SJCRH30 (cell line): ENCODE measurements around the gene MEGF11. TPM values are rescaled to one million over a fixed set of nuclear protein-coding genes. Genes with fewer than 3 reads are reported as not detected.
A peak's percentile ranks its signal among the peaks of the same experiment; 100 is the strongest.

ENCODE experiments used
- DNase-seq, 2 experiments: peaks; one replicate each; pipeline ENCODE4 v3.0.0-alpha.2; 2015 to 2020
- H3K27ac ChIP-seq: fragments of 250-450 bp; sonication (Bioruptor Pico); 2 replicates; pipeline ENCODE4 v1.5.1; 2020; ENCODE audit warnings: mild to moderate bottlenecking, moderate library complexity
- H3K27me3 ChIP-seq: fragments of 250-450 bp; sonication (Bioruptor Pico); 2 replicates; pipeline ENCODE4 v1.5.1; 2020; ENCODE audit warnings: mild to moderate bottlenecking, moderate library complexity
- H3K36me3 ChIP-seq: fragments of 250-450 bp; sonication (Bioruptor Pico); 2 replicates; pipeline ENCODE4 v1.5.1; 2020; ENCODE audit warnings: mild to moderate bottlenecking, moderate library complexity
- H3K4me1 ChIP-seq: fragments of 250-450 bp; sonication (Bioruptor Pico); 2 replicates; pipeline ENCODE4 v1.5.1; 2020; ENCODE audit warnings: mild to moderate bottlenecking, moderate library complexity
- H3K4me3 ChIP-seq: fragments of 250-450 bp; sonication (Bioruptor Pico); 2 replicates; pipeline ENCODE4 v1.5.1; 2020; ENCODE audit warnings: mild to moderate bottlenecking, moderate library complexity
- H3K9me3 ChIP-seq: fragments of 250-450 bp; sonication (Bioruptor Pico); replicated peaks from 2 replicates; pipeline ENCODE4 v1.5.1; 2020; ENCODE audit warnings: mild to moderate bottlenecking, moderate library complexity
- total RNA-seq: library from RNA; depleted of rRNA; stranded (reverse); fragments of >200 nt; shearing (Covaris generic); gene quantifications from 2 replicates; pipeline ENCODE4 v1.2.3, GENCODE V29; 2014

Gene MEGF11
- total RNA-seq, 1 experiment from 2014 or later = 8.7 TPM

DNA sequence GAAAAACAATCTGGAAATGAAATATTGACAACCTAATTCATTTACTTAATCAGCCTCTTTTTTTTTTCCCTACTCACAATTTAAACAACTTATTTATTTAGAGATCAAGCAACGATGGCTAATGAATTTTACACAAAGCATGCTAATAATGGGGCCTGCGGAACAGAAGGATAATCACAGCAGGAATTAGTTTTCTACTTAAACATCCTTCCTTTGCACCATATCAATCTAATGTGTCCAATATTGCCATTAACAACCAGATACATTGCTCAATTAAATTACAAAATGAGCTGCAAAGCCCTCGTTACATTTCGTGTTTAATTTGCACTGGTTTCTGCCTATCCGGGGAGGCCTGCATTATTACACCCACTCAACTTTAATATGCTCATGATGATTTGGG is 285.0 kb downstream of the MEGF11 start:
- H3K27me3 ChIP-seq = no peaks in the 10 kb centered on the region

DNA sequence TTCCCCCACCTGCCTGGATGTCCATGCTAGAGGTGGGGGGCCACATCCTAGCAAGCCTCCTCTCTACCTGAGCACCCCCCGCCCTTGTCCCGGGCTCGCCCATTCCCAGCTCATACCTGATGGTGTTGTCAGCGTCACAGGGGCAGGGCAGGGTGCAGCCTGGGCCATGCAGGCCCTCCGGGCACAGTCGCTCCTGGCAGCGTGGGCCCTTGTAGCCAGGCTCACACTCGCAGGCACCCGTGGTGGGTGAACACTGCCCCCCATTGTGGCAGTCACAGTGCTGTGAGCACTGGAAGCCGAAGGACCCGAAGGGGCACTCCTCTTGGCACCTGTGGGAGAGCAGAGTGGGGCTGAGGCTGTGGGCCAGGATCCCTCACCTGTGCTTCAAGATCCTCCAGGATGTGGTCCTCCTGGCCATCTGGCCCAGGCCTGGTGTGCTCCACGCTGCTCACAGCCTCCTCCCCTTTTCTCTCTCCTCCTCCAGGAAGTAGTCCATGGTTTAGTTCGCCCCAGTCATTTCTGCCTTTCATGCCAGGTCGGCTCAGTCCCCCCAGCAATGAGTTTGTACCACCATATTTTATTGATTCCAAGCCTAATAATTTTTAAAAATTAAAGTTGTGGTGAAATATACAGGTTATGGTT is 288.6 kb downstream of the MEGF11 start:
- no peaks in the 10 kb centered on the region for H3K4me1 ChIP-seq
- H3K9me3 ChIP-seq = no peaks in the 10 kb centered on the region; the same call in 1 of the 2 replicates
- no peak overlapping the region for H3K27ac ChIP-seq
- no peak overlapping the region for H3K4me3 ChIP-seq
- DNase-seq = no peak
- H3K27me3 ChIP-seq = no peaks in the 10 kb centered on the region
- H3K36me3 ChIP-seq = no peaks in the 10 kb centered on the region

More for the DNA sequence above, 285.0 kb downstream of the MEGF11 start:
- H3K9me3 ChIP-seq = no peaks in the 10 kb centered on the region
- no peak for DNase-seq
- H3K36me3 ChIP-seq = no peaks in the 10 kb centered on the region
- H3K27ac ChIP-seq = no peak overlapping the region
- H3K4me1 ChIP-seq = no peaks in the 10 kb centered on the region
- H3K4me3 ChIP-seq = no peak overlapping the region

DNA sequence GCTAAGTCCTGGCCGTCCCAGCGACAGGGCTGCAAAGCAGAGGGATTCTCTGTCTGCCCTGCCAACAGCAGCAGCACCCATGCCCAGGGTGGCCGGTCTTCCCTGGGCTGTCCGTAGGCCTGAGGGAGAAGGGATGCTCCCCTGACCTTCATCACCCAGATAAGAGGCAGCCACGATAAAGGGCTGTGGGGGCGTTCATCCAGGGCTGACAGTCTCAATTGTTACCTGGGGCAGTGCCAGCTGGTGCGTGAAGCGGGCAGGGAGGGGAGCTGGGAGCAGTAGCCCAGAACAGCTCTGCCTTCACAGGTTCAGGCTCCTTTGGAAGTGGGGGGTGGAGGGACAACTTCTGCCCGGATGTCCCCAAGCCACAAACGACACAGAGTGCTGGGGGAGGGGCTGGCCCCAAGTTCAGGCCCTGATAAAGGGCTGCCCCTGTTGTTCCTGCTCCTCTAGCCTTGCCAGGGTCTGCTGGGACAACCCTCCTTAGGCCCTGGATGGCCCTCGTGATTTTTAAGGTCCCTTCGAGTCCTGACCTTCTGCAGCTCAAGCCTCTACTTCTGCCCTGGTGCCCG is 289.6 kb downstream of the MEGF11 start:
- no peak overlapping the region for H3K4me3 ChIP-seq
- DNase-seq = no peak
- no peaks in the 10 kb centered on the region for H3K36me3 ChIP-seq
- H3K4me1 ChIP-seq = no peaks in the 10 kb centered on the region
- no peaks in the 10 kb centered on the region for H3K27me3 ChIP-seq
- no peaks in the 10 kb centered on the region; the same call in 1 of the 2 replicates for H3K9me3 ChIP-seq
- H3K27ac ChIP-seq = no peak overlapping the region

DNA sequence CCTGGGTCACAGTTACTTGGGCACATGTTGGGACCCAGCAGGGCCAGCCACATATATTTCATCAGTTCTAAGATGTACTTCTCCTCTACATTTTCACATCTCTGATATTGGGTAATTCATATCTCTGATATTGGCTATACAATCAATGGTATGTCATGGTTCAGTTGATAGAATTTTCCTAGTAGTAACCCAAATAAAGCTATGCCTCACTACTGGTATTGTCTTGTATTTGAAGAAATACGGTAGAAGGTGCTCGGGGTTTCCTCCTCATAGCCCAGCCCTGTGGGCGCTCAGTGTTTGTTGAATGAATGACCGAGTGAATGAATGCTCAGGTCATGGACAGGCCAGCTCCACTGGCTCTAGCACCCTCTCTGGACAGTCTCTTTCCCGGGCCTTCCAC is 290.2 kb downstream of the MEGF11 start:
- H3K4me3 ChIP-seq = no peak overlapping the region
- H3K27me3 ChIP-seq = no peaks in the 10 kb centered on the region
- no peak for DNase-seq
- no peaks in the 10 kb centered on the region for H3K36me3 ChIP-seq
- no peaks in the 10 kb centered on the region; the same call in 1 of the 2 replicates for H3K9me3 ChIP-seq
- no peaks in the 10 kb centered on the region for H3K4me1 ChIP-seq
- no peak overlapping the region for H3K27ac ChIP-seq

DNA sequence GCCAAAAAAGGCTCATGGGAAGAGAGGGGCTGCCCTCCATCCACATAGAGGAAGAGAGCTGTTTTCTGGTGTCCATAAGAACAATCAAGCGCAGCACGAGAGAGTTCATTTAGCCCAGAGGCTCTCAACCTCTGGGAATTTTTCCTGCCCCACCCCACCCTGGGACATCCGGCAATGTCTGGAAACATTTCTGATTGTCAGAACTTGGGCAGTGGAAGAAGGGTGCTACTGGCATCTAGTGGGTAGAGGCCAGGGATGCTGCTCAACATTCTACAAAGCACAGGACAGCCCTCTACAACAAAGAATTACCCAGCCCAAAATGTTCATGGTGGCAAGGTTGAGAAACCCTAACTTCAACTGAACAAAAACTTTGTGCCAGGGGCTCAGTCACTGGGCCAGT is 291.4 kb downstream of the MEGF11 start:
- DNase-seq = no peak

DNA sequence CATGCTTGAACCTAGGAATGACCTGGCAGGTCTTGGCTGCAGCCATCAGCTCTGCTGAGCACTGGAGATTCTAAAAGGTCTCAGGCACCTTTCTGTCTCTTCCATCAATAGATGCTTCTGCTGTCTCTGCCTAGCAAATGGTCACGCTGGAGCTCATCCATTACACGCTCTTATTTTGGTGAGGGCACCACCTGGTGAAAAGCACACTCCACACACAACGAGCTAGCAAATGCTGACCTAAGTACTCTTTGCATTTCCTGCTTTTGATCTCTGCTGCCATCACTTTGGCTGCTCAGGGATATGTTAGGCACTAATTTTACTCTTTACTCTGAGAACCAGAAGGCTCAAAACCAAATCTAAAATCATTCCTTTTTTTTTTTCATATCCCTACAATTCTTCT is 293.0 kb downstream of the MEGF11 start:
- no peak overlapping the region for H3K4me3 ChIP-seq
- no peaks in the 10 kb centered on the region; the same call in 1 of the 2 replicates for H3K9me3 ChIP-seq
- H3K27me3 ChIP-seq = no peaks in the 10 kb centered on the region
- no peak overlapping the region for H3K27ac ChIP-seq
- no peaks in the 10 kb centered on the region for H3K4me1 ChIP-seq
- no peaks in the 10 kb centered on the region for H3K36me3 ChIP-seq
- DNase-seq = no peak

More for the DNA sequence above, 291.4 kb downstream of the MEGF11 start:
- Histone ChIP-seq H3K27me3 (no peaks in the 10 kb centered on the region), H3K27ac (no peak overlapping the region), H3K4me1 (no peaks in the 10 kb centered on the region), H3K4me3 (no peak overlapping the region), H3K9me3 (no peaks in the 10 kb centered on the region; the same call in 1 of the 2 replicates), H3K36me3 (no peaks in the 10 kb centered on the region)

DNA sequence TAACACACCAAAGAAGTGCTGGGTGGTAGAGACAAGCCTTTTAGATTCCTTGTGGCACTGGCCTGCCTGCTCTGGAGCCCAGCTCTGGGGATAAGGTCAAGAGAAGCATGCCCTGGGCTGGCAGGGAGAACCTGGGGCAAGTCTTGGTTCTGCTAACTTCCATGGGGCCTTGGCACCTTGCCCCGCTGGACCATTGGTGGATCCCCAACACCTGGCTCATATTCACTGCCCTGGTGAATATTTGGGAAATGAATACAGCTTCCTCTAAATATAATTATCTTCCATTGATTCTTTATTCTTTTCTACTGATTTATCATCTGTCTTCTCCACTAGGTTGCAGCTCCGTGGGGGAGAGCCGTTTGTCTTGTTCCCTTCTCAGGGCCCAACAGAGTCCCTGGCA is 294.7 kb downstream of the MEGF11 start:
- H3K9me3 ChIP-seq = no peaks in the 10 kb centered on the region; the same call in 1 of the 2 replicates
- no peak overlapping the region for H3K4me3 ChIP-seq
- H3K36me3 ChIP-seq = no peaks in the 10 kb centered on the region
- no peak for DNase-seq
- no peaks in the 10 kb centered on the region for H3K4me1 ChIP-seq
- no peak overlapping the region for H3K27ac ChIP-seq
- H3K27me3 ChIP-seq = no peaks in the 10 kb centered on the region

DNA sequence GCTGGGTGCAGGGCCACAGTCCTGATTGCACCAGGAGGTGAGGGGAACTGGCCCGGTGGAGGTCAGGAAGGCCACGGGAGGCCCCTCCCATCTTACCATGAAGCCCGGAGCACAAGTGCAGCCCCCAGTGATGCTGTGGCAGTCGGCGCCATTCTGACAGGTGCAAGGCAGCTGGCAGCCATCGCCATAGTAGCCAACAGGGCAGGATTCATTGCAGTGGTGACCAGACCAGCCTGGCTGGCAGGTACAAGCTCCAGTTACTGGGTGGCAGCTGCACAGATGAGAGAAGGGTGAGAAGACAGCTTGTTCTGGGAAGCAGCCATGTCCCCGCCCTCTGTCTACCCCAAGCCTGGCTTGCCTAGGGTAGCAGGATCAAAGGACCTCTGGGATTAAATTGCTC is 296.1 kb downstream of the MEGF11 start:
- Histone ChIP-seq H3K4me1 (no peaks in the 10 kb centered on the region), H3K4me3 (no peak overlapping the region), H3K27ac (no peak overlapping the region), H3K27me3 (no peaks in the 10 kb centered on the region), H3K36me3 (no peaks in the 10 kb centered on the region), H3K9me3 (no peaks in the 10 kb centered on the region; the same call in 1 of the 2 replicates)
- peak; percentile 39 to 51 for DNase-seq

DNA sequence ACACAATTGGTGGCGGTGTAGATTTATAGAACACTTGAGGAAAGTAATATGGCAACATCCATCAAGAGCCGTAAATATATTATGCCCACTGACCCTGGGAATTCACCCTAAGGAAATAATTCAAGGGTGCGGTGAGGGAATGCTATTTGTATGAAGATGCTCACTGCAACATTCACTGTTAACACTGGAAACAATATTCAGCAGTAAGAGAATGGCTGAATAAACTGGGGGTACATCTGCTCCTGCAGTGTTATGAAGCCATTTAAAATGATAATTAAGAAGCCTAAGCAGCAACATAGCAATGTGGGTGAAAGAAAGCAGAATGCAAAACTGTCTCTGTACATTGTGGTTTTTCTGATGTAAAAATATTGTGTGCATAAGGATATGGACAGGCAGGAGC is 296.7 kb downstream of the MEGF11 start:
- no peaks in the 10 kb centered on the region; the same call in 1 of the 2 replicates for H3K9me3 ChIP-seq
- H3K4me3 ChIP-seq = no peak overlapping the region
- H3K27me3 ChIP-seq = no peaks in the 10 kb centered on the region
- H3K4me1 ChIP-seq = no peaks in the 10 kb centered on the region
- DNase-seq = no peak
- H3K27ac ChIP-seq = no peak overlapping the region
- H3K36me3 ChIP-seq = no peaks in the 10 kb centered on the region

DNA sequence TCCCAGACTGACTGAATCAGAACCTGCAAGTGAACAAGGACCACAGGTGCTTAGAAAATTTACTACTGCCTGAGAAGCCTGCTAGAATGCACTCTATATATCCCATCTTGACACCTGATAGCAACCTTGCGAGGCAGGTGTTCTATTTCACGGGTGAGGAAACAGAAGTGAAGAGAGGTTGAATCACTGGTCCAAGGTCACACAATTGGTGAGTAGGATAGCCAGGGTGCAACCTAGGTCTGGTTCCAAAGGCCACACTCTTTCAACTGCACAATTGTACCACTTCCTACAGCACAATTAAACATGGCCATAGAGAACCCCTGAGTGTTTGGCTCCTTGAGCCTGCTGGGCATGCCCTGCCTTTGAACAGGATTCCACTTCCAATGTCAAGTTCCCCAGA is 297.2 kb downstream of the MEGF11 start:
- H3K36me3 ChIP-seq = no peaks in the 10 kb centered on the region
- H3K4me3 ChIP-seq = no peak overlapping the region
- H3K27me3 ChIP-seq = no peaks in the 10 kb centered on the region
- no peak for DNase-seq
- H3K4me1 ChIP-seq = no peaks in the 10 kb centered on the region
- H3K27ac ChIP-seq = no peak overlapping the region
- no peaks in the 10 kb centered on the region; the same call in 1 of the 2 replicates for H3K9me3 ChIP-seq

DNA sequence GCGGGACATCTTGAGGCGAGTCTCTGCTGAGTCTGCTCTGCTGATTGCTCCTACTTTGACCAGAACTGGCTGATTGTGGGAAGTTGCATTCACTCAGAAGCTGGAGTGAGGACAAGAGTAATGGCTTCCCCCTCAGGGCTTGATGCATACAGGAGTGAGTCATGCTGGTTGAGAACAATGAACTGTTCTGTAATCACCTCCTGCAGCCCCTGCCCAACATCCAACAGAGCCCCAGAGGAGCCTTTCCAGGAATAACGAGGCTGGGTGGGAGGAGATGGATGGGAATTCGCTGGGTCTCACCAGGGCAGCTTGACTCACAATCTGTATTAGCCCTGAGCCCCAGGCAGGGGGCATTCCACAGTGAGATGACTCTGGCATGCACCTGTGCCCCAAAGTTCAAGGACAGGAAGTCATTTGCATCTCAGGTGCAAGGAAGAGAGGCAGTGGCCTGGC is 299.2 kb downstream of the MEGF11 start:
- Histone ChIP-seq H3K4me3 (no peak overlapping the region), H3K4me1 (no peaks in the 10 kb centered on the region), H3K27ac (no peak overlapping the region), H3K36me3 (no peaks in the 10 kb centered on the region), H3K9me3 (no peaks in the 10 kb centered on the region), H3K27me3 (no peaks in the 10 kb centered on the region)
- DNase-seq = peak; percentile 42 to 65

DNA sequence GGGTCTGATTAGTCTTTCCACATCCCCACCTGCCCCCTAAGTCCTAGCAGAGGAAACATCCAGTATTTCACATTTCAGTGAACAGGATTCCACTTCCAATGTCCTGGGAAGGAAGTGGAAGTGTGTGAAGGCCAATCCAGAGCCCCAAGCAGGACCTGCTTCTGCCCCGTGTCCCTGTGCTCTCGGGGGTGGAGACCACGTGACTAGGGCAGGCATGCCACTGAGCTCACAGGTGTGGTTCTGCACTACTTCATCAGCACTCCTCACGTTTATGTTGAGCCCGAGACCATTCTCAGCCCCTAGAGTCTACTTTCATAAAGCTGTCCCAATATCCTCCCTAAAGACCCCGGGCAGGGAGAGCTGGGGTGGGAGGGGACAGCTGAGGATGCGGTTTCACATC is 299.9 kb downstream of the MEGF11 start:
- Histone ChIP-seq H3K9me3 (no peaks in the 10 kb centered on the region), H3K27ac (no peak overlapping the region), H3K4me1 (no peaks in the 10 kb centered on the region), H3K36me3 (no peaks in the 10 kb centered on the region), H3K4me3 (no peak overlapping the region), H3K27me3 (no peaks in the 10 kb centered on the region)
- no peak for DNase-seq

DNA sequence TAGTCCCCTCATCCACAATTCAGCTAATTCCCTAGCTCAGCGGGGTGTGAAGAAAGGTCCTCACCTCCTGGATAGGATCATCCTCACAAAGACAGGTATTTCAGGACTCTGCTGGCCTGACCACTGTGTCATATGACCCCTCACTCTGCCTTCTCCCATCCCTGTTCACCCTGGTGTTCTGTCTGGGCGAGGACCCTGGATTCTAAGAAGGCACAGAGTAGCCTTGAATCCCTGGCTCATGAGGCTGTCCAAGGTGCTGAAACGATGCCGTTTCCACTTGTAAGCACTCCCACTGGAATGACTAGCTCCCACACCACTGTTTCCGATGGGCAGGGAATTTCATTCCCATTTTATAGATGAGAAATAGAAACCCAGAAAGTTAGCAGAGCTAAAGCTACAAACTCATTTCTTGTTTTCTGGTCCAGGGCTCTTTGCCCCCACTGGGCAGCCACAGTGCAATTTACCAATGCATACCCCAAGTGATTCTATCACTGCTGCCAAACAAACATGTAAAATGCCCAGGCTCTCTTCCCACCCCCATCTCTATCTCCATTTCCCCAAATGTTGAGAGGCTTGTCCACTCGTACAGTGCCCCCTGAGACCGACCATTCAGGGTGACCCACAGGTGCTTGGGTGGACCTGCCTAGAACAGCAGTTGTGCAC is 301.0 kb downstream of the MEGF11 start:
- Histone ChIP-seq H3K9me3 (no peaks in the 10 kb centered on the region), H3K27ac (no peak overlapping the region), H3K36me3 (no peaks in the 10 kb centered on the region), H3K27me3 (no peaks in the 10 kb centered on the region), H3K4me1 (no peaks in the 10 kb centered on the region), H3K4me3 (no peak overlapping the region)
- peak; percentile 60 to 72 for DNase-seq

DNA sequence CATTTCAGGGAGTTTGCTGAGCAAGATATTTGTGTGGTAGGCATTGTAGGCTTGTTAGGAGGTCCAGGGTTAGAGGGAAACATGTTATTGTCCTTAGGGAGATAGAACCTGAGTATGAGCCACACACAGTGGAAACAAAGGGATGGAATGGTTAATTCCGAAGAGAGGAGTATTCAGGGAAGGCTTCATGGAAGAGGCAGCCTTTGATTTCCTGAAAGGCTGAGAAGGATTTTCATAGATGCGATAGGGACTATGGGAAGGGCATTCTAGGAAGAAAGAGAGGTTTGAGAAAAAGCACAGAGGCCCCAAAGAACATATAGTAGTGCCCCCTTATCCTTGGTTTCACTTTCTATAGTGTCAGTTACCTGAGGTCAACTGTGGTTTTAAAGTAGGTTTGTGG is 302.5 kb downstream of the MEGF11 start:
- Histone ChIP-seq H3K27me3 (no peaks in the 10 kb centered on the region), H3K4me3 (no peak overlapping the region), H3K4me1 (no peaks in the 10 kb centered on the region), H3K27ac (no peak overlapping the region), H3K9me3 (no peaks in the 10 kb centered on the region), H3K36me3 (no peaks in the 10 kb centered on the region)
- DNase-seq = no peak

DNA sequence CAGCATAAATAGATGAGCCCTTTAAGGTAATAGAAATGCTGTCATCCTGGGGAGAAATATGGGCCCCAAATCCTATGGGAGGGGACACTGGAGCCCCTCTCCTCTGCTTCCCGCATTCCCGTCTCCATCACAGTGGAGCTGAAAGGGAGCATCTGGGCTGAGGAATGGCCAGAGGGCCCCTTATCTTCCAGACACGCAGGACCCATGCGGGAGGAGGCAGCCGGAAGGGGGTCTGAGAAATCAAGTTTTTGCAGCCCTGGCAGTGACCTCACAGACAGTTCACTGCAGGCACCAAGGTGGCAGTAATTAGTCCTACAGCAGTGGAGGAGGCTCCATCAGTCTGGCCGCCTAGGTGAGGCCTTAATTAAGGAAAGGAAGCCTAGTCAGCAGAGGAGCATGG is 304.1 kb downstream of the MEGF11 start:
- DNase-seq = no peak

More for the DNA sequence above, 304.1 kb downstream of the MEGF11 start:
- H3K4me1 ChIP-seq = no peaks in the 10 kb centered on the region
- no peak overlapping the region for H3K4me3 ChIP-seq
- no peaks in the 10 kb centered on the region for H3K27me3 ChIP-seq
- no peaks in the 10 kb centered on the region for H3K36me3 ChIP-seq
- no peaks in the 10 kb centered on the region for H3K9me3 ChIP-seq
- no peak overlapping the region for H3K27ac ChIP-seq
